Right forelimb (tissue), 1 donor: ENCODE measurements around the gene MLST8.
A peak's percentile ranks its signal among the peaks of the same experiment; 100 is the strongest.

Source experiments
- DNase-seq: peaks from one replicate; pipeline ENCODE4 v3.0.0-alpha.2; 2018

MLST8 gene

GRCh38 chr16:2173916-2174315 lies 31.3 kb upstream of the MLST8 start:
- no peak for DNase-seq

GRCh38 chr16:2174396-2175131 lies 30.7 kb upstream of the MLST8 start:
- DNase-seq = no peak

DNA sequence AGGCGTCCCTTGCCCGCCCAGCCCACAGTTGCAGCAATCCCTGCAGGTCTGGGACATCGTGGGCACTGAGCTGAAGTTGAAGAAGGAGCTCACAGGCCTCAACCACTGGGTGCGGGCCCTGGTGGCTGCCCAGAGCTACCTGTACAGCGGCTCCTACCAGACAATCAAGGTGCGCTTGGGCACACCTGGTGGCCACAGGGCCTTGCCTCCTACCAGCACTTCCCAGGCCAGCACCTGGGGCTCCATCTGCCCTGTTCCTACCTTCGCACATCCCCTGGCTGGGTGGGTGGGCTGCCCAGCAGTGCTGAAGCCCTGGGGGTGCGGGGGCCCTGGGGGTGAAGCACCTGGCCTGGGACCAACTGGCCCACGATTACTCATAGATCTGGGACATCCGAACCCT lies 29.8 kb upstream of the MLST8 start:
- no peak for DNase-seq

DNA sequence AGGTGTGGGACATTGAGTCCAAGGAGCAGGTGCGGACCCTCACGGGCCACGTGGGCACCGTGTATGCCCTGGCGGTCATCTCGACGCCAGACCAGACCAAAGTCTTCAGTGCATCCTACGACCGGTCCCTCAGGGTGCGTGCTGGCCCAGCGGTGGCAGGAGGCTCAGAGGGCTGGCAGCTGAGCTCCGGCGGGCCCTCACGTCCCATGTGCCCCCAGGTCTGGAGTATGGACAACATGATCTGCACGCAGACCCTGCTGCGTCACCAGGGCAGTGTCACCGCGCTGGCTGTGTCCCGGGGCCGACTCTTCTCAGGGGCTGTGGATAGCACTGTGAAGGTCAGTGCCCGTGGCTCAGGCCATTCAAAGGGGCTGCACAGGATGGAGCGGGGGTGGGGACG lies 29.2 kb upstream of the MLST8 start:
- DNase-seq = no peak

GRCh38 chr16:2177101-2177500 lies 28.2 kb upstream of the MLST8 start:
- DNase-seq = no peak

GRCh38 chr16:2177561-2177960 lies 27.7 kb upstream of the MLST8 start:
- no peak for DNase-seq

DNA sequence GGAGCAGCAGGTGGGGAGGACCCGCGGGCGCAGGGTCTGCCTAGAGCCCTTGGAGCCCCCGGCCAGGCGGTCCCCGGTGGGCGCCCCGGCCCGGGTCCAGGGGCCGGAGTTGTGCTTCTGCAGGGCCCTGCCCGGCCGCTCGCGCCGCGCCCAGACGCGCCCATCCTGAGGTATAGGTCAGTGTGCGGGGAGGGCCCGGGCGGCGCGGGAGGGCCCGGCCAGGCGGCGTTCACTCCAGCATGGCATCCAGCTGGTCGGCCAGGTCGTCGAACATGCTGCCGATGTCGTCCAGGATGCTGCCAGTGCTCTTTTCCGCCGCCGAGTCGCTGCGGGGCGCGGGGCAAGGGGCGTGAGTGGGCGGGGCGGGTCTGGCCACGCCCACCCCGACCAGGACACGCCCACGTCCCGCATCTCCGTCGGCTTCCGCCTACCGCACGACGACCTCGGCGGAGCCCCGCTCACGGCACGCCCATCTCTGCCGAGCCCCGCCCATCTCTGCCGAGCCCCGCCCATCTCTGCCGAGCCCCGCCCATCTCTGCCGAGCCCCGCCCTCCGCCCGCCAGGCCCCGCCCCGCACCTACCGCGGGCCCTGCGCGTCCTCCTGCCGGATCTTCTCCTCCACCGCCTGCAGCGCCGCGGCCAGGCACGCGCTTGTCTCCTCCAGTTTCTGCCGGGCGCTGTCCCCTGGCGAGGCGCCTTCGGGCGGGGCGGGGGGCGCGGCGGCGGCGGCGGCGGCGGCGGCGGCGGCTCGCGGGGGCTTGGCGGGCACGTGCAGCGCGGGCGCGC lies 26.7 kb upstream of the MLST8 start:
- DNase-seq = peak; percentile 69

GRCh38 chr16:2179107-2179501 lies 26.1 kb upstream of the MLST8 start:
- no peak for DNase-seq

DNA sequence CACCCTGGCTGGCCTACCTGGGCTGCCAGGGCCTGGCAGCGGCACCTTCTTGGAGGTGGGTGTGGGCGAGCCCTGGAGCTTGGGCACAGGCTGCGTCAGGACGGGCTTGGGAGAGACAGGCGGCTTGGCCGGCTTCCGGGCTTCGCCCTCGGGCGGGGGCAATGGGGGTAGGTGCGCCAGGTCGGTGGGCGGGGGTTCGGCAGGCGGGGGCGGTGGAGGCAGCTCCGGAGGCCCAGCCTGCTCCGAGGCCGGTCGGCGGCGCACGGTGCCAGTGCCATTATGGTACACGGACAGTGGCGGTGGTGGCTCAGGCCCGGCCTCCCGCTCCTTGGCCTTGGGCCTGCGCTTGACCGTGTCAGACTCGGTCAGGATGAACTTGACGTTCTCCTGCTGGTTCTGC lies 25.7 kb upstream of the MLST8 start:
- no peak for DNase-seq

- DNase-seq = no peak
These were observed 24.8 kb upstream of the MLST8 start for GRCh38 chr16:2180461-2180860.

DNA sequence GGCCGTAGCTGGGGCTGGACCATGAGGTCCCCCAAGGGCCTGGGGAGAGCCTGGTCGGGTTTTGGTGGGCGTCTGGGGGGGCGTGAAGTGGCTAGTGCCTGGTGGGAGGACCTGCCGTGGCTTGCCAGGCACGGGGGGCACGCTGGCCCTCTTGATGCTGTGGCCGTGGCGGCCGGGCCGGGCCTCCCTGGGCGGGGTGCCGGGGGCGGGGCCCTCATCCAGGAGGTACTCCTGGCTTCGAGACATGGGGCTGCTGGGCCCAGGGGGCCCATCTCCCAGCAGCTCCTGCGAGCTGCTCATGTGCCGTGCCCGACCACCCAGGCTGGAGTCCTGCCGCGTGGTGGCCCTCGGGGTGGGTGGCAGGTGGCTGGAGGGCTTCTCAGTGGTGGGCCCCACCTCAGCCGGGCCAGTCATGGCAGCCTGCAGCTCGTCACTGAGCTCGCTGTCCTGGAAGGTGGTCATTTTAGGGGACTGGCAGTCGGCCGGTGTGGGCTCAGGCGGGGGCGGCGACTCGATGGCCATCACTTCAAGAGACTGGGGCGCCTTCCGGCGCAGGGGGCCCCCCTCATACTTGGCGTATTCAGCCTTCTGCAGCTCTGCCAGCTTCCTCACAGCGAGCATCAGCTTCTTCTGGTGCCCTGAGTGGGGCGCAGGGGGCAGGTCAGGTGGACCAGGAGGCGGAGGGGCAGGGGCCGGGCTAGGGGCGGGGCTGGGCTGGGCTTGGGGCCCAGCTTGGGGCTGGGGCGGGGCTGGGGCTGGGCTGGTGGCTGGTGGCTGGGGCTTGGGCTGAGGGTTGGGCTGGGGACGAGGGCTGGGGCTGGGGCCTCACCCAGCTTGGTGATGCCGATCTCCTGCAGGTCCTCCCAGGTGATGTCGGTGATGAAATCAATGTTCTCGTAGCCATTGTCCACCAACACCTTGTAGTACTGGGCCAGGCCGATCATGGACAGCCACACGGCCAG lies 24.0 kb upstream of the MLST8 start:
- no peak for DNase-seq

- no peak for DNase-seq
These were observed 23.3 kb upstream of the MLST8 start for GRCh38 chr16:2181952-2182351.

GRCh38 chr16:2183671-2184070 lies 21.6 kb upstream of the MLST8 start:
- no peak for DNase-seq

DNA sequence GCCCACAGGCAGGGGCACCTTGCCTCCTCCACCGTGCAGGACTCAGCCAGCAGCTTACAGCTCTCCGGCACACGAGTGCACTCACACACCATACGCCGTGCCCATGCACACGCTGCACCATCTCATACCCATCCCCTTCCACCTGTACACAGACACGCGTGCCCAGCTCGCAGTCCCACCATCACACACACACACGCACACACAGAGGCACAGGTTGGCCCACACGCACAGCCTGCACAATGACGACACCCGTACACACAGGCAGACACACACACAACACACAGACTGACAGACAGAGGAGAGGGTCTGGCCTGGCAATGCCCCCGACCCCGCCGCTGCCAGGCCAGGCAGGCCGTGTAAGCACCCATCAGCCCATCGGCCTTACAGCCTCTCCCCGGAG lies 20.9 kb upstream of the MLST8 start:
- no peak for DNase-seq

- DNase-seq = no peak
These were observed 20.3 kb upstream of the MLST8 start for GRCh38 chr16:2184962-2185361.

GRCh38 chr16:2186064-2186463 lies 19.2 kb upstream of the MLST8 start:
- DNase-seq = no peak

DNA sequence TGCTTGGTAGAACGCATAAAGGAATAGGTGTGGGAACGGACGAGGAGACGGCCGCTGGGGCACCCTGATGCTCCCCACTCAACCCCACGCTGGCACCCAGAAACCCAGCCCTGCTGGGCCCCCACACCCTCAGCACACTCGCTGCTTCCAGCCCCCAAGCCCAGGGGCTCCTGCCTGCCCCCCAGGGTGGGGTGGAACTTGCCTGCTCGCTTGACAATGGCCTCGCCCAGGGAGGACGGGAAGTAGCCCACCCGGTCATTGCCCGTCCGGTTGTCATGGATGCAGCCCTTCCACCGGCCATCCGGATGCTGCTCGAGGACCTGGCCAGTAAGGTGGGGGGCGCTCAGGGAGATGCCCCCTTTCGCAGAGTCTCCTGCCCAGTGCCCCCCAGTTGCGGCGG lies 18.7 kb upstream of the MLST8 start:
- DNase-seq = no peak

DNA sequence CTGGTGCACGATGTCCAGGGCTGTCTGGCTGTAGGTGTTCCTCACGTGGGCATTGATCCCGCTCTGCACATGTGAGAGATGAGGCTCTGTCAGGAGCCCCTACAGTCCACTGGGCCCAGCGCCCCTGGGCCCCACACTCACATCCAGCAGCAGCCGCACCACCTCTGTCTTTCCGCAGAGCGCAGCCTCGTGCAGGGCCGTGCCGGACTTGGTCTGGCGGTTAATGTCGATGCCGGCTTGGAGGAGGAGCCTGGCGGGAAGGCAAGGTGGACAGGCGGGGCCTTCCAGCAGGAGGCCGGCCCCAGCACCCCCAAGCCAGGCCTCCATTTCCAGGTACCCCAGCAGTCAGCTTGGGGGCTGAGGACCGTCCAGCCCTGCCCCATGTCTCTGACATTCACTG lies 18.0 kb upstream of the MLST8 start:
- no peak for DNase-seq

DNA sequence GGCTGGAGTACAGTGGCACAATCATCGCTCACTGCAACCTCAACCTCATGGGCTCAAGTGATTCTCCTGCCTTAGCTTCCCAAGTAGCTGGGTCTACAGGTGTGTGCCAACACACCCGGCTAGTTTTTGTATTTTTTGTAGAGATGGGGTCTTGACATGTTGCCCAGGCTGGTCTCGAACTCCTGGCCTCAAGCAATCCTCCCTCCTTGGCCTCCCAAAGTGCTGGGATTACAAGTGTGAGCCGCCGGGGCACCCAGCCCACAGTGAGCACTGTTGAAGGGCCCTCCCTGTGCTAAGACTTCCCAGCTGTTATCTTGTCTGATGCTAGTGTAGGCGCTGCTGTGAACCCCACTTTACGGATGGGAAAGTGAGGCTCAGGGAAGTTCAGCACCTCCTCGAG lies 16.9 kb upstream of the MLST8 start:
- no peak for DNase-seq

DNA sequence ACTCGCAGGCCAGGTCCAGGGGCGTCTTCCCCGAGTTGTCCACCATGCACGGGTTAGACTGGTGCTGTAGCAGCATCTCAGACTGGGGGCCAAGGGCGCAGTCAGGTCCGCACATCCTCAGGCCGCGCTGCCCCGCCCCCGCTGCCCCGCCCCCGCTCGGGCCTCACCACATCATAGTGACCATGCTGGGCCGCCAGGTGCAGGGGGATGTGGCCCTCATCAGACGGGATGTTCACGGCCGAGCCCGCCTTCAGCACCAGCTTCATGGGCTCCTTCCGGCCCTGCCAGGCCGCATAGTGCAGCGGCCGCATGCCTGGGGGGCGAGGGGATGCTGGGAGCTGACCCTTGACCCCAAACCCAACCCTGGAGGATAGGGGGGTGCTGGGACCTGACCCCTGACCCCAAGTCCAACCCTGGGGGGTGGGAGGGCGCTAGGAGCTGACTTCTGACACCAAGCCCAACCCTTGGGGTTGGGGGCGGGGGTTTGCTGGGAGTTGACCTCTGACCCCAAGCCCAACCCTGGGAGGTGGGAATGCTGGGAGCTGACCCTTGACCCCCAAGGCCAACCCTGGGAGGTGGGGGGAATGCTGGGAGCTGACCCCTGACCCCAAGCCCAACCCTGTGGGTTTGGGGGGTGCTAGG lies 15.9 kb upstream of the MLST8 start:
- DNase-seq = no peak

DNA sequence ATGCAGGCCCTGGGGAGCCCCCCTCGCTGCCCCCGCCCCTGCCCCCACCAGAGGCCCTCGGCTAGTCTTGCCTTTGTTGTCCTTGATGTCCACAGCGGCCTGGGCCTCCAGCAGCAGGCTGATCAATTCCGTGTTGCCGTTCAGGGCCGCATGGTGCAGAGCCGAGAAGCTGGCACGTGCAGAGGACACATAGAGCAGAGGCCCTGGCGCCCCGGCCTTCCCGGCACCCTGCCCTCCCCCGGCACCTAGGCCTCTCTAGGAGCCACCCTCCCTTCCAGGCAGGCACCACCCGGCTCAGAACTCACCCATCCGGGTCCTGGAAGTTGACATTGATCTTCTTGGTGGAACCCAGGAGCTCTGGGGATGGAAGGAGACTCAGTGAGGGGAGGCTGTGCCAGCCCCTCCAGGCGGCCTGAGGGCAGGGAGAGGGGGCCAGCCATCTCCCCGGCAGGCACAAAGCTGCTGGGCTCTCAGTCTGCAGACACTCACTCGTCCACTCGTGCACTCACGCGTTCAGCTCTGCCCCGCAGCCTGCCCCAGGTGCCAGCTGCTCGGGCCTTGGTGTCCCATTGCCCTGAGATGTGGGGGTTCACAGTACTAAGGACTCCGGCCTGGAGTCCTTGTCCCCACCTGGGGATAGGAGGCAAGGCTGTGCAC lies 15.1 kb upstream of the MLST8 start:
- DNase-seq = no peak
